ENCODE data around the gene TEX44.
A peak's percentile ranks its signal among the peaks of the same experiment; 100 is the strongest.
"Not testable (repeated sequence)": the region's sequence is repeated elsewhere in the genome, so short reads cannot be mapped to it uniquely, and the experiment has no call there.

The TEX44 gene

DNA sequence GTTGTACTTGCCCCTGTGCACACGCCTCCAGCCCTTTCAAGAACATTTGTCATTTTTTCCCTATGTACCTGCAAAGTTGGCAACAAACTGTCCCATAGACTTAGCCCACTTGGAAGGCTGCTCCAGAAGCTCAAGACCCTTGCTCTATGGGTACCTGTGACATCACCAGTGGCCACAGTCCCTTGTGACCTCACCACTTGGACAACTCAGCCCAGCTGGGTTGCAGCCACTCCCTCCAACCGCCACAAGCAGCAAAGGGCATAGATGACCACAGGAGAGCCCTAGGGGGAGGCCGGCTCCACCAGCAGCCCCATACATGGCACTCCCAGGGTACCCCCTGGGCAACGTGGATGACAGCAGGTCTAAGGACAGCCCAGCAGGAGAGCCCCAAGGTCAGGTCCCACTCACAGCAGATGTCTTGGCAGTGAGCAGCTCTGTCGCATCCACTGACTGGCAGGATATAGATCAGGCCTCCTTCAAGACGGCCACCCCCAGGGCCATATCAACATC lies at the start of gene TEX44:
TEX44 (plus strand) TSS at position 229 of the 510 bp plus-strand sequence; CDS start at position 317, 88 bp downstream.
- DNase-seq (ENCODE audit: low read depth in 2 of 2), result no peak

DNA sequence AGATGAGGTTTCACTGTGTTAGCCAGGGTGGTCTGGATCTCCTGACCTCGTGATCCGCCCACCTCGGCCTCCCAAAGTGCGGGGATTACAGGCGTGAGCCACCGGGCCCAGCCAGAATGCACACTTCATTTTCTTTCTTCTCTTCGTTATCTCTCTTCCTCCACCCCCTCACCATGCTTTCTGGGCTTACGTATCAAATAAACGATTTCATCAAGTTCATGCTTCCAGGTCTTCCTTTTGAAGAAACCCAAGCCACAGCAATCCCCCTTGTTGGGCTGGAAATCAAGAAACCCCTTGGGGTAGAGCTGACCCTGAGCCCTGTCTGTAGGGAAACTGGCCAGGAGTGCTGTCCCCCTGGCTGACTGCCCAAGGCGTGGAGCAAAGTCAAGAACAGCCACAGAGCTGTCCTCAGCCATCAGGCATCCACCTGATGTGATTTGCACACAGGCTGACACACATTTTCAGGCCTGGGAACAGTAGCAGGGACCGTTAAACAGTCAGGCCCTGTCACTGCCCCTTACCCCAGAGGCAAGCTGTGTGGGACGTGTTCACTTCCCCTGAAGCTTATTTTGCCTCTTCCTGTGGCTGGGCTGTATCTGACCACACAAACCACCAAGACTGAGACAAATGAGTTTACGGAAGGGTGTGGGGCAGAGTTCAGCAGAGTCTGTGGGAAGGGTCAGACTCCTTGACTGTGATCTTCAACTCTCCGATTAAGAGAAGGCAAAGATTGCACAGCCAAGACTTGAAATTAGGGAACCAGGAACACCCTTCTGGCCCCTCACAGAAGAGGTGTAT lies 47.4 kb upstream of the TEX44 start:
- peak; percentile 26 to 40 for DNase-seq (ENCODE audit: low read depth in 2 of 2)

DNA sequence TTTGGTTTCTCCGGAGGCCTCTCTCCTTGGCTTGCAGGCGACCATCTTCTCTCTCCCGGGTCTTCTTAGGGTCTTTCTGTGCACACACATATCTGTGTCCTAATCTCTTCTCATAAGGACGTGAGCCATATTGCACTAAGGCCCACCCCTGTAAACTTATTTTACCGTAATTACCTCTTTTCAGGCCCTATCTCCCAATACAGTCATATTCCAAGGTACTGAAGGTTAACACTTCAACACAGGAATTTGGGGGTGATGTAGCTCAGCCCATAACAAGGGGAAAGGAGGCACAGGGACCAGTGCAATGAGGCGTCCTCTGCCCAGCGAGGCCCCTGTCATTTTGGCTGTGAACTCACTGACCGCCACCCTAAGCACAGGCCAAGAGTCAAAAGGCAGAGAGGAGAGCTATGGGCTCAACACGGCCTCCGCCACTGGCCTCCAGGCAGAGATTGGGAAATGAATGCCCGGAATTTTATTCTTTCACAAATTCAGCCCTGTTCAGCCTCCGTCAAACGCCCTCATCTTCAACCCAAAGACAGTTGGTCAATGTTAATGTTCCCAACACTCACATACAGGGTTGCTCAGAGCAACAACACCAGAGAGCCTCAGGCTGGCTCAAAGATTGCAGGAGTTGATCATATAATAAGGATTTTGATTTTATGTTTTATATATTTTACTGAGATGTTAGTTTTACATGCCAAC lies 46.5 kb upstream of the TEX44 start:
- DNase-seq (ENCODE audit: low read depth in 2 of 2), result no peak

DNA sequence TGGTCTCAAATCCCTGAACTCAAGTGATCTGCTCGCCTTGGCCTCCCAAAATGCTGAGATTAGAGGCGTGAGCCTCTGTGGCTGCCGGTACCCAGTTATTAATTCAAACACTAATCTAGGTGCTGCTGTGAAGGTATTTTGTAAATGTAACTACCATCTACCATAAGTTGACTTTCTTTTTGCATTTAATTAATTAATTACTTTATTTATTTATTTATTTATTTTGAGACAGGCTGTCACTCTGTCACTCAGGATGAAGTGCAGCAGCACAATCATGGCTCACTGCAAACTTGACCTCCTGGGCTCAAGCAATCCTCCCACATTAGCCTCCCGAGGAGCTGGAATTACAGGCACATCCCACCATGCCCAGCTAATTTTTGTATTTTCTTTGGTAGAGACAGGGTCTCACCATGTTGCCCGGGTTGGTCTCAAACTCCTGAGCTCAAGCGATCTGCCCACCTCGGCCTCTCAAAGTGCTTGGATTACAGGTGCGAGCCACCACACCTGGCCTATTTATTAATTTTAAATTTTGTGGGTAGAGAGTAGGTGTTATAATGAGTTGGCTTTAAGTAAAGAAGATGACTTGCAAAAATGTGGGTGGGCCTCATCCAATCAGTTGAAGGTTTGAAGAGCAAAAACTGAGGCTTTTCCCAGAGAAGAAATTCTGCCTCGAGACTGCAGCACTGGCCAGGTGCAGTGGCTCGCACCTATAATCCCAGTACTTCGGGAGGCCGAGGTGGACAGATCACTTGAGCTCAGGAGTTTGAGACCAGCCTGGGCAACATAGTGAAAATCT lies 45.2 kb upstream of the TEX44 start:
- DNase-seq (ENCODE audit: low read depth in 2 of 2), result no peak

DNA sequence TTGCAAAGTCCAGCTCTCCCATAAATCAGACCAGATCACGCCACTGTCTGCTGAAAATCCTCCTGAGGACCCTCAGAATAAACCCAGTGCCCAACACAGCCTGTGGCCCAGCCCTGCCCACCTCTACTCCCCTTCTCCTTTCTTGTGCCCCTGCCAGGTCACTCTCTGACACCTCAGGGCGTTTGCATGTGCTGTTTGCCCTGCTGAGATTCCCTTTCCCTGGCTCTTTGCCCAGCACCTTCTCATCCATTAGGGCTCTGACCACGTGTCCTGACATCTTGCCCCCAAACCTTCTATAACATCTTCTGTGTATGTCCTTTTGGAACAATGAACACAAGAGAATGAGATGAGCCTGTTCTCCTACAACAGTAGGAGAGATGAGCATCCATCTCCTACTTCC lies 43.9 kb upstream of the TEX44 start:
- no peak for DNase-seq (ENCODE audit: low read depth in 2 of 2)

DNA sequence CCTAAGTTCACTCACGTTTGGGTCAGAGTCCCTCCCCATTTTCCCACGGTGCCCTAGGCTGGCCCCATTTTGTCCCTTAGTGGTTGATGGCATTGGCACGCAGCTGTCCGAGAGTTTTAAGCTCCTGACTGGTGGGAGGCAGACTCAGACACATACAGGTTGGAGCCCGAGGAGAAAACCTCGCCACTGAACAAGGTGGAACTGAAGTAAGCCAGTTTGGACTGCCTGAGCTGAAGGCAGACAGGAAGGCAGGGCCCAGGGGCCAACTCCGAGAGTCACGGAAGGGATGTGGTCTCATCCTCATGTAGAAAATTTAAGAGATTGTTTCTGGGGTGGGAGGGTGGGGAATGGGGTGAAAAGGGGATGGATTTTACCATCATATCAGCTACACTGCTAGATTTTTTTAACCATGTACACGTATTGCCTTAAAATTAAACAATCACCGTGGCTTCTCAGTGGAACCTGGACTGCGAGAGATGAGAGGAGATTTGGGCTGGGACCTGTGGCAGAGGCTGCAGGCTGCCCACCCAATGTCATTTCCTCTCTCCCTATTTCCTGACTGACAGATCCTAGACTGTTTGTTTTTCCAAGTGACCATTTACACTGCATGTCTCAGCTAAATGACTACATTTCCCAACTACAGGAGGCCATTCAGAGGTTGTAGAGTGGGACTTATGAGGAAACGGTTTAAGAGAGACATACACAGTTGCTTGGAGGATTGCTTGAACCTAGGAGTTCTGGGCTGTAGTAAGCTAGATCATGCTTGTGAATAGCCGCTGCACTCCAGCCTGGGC lies 43.0 kb upstream of the TEX44 start:
- no peak for DNase-seq (ENCODE audit: low read depth in 2 of 2)

DNA sequence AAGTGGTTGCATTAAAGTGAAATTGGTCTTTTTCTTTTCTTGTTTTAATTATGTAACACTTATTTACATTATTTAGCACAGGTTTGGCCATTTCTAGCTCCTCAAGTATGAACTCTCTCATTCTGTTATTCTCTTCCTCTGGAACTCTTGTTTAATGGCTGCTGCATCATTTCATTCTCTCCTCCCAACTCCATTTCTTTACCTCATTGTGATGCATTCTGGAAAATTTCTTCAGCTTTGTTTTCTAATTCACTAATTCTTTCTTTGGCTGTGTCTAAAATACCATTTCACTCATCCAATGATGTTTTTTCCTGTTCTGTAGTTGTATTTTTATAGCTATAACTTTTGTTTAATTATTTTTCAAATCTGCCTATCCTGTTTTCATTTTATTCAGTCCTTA lies 39.9 kb upstream of the TEX44 start:
- DNase-seq (ENCODE audit: low read depth in 2 of 2), result no peak

DNA sequence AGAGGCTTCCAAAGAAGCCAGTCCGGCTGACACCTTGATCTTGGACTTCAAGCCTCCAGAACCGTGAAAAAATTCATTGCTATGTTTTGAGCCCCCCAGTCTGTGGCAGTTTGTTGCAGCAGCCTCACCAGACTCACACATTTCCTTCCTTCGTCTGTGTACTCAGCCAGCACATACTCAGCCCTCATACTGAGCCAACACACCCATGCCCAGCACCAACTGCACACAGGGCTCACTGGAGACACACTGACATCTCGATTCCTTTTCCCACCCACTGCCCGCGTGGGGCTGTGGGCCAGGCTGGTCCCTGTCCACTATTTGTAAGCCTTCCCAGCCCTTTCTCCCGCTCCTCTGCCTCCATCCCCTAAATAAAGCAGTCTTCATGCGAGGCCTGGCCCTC lies 38.3 kb upstream of the TEX44 start:
- DNase-seq (ENCODE audit: low read depth in 2 of 2), result no peak

DNA sequence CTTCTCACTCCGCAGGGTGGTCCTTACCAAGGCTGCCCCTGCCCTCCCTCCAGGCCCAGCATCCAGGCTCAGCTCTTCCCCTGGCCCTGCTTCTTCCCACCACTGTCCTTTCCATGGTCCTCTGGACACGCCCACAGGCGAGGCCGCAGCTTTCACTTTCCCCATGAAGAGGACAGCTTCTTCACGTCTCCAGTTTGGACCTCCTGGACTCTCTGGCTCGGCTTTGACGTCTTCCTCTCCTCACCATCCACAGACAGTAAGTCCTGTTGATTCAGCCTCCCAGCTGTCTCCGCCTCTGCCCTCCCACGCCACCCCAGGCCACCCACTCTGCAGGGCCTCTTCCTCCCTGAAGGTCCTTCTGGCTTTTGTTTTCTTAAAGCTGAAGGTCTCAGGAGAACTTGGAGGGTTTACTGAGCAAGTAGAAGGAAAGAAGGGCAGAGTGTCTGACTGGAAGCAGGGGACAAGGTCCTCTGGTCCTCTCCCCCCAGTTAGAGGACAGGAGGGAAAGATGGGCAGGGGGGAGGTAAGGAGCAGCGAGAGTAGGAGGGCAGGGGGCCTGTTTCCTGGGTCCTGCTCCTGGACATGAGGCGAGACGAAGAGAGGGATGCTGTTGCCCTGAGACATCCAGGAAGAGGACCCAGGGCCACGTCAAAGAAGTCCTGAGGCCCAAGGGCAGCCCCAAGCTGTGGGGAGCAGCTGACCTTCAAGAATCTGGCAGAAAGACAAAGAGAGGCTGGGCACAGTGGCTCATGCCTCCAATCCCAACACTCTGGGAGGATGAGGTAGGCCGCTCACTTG lies 37.7 kb upstream of the TEX44 start:
- DNase-seq (ENCODE audit: low read depth in 2 of 2), result no peak

DNA sequence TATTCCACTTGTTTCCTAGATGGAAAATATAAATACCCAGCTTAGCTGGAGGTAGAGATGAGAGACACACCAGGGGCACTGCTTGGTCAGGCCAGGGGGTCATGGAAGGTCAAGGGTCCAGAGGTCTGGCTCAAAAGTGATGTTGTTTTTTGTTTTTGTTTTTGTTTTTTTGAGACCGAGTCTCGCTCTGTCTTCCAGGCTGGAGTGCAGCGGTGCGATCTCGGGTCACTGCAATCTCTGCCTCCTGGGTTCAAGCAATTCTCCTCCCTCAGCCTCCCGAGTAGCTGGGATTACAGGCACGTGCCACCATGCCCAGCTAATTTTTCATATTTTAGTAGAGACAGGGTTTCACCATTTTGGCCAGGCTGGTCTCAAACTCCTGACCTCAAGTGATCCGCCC lies 36.2 kb upstream of the TEX44 start:
- not testable (repeated sequence) for DNase-seq (ENCODE audit: low read depth in 2 of 2)

DNA sequence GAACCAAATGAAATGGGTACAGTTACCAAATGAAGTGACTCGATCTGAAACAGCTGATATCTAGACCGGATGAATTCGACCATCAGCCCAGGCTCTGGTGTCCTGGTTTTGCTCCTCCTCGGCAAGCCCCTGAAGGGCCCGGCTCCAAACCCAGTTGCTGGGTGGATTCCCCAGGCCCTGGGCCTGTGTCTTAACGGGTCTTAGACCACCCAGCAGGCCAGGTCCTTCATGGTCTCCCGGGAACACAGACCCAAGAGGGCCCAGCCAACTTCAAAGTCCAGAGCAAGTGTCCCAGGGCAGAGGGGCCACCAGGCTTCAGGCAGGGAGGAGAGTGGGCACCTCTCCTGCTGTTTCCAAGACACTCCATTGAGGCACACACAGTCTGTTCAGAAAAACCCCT lies 35.7 kb upstream of the TEX44 start:
- DNase-seq (ENCODE audit: low read depth in 2 of 2), result no peak

DNA sequence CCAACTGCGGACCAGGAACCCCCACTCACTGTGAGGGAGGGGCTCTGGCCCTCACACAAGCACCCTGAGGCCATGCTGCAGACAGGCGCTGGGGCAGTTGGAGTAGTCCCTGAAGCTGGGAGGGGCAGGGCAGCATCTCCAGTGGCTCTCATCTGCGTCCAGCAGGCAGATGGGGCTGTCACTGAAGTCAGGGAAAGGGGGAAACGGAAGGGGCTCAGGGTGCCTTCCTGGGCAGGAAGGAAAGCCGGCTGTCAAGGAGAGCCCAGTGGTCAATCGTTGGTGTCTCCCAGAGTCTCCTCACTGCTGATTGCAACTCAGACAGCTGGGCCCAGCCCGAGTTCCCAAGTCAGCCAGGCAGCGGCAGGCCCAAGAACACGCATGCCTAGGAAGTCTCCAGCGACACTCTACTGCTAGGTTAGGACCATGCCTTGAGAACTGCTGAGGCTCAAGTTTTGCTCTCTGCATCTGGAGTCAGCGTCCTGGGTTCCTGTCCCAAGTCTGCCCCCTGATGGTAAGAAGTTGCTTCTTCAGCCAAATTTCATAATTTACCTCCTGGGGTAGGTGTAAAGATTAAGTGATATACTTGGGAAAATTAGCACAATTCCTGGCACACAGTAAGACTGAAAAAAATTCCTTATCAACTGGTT lies 35.0 kb upstream of the TEX44 start:
- DNase-seq (ENCODE audit: low read depth in 2 of 2), result peak in 1 of 2 donors; percentile 17

DNA sequence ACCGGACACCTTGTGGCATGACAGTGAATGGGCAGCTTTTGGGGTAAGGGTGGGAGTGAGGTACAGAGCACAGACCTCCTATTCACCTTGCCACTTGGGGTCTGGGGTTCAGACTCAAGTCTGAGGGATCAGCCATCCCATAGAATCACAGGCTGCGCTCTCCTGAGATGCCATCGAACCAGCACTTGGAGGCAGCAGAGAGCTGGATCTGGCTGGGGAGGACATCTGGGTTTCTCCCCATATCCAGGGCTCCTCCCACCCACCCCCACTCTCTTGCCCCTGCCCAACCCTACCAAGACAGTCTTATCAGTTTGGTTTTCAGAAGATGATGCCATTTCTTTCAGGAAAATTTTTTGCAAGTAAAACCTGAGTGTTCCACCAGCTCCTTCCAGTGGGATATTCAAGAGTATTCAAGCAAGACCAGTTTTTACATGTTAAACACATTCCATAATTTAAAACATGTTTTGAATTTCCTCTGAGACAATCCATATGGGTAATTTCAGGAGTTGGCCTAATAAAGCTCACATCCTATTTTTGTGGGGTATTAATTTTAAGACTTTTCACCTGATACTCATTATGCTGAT lies 29.2 kb upstream of the TEX44 start:
- DNase-seq (ENCODE audit: low read depth in 2 of 2), result no peak

DNA sequence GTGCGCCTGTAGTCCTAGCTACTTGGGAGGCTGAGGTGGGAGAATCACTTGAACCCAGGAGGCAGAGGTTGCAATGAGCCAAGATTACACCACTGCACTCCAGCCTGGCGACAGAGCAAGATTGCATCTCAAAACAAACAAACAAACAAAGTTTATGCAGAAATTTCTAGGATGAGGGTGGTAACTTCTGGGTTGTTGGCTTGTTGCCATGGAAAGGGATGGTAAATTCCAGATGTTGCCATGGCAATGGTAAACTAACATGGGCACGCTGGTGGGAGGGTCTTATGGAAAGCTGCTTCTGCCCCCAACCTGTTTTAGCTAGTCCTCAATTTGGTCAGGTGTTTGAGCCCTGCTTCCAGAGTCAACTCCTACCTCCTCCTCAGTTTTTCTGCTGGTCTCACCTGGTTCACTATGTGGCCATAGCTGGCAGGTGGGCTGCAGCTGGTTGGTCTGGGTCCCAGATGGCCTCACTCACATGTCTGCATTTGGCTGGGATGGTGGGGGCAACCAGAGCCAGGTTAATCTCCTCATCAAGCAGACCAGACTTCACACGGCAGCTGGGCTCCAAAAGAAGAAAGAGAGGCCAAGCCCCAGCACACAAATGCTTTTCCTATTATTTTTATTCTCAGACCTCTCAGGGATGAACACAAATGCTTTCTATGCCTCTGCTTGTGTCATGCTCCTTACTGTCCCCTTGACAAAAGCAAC lies 26.6 kb upstream of the TEX44 start:
- no peak for DNase-seq (ENCODE audit: low read depth in 2 of 2)

DNA sequence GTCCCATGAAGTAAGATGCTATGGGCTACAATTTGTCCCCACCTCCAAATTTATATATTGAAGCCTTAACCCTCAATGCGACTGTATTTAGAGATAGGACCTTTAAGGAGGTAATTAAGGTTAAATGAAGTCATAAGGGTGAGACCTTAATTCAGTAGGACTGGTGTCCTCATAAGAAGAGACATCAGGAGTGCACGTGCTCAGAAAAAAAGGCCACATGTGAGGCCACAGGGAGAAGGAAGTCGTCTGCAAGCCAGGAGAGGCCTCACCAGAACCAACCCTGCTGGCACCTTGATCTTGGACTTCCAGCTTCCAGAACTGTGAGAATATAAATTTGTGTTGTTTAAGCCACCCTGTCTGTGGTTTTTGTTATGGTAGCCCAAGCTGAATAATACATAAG lies 25.5 kb upstream of the TEX44 start:
- no peak for DNase-seq (ENCODE audit: low read depth in 2 of 2)

DNA sequence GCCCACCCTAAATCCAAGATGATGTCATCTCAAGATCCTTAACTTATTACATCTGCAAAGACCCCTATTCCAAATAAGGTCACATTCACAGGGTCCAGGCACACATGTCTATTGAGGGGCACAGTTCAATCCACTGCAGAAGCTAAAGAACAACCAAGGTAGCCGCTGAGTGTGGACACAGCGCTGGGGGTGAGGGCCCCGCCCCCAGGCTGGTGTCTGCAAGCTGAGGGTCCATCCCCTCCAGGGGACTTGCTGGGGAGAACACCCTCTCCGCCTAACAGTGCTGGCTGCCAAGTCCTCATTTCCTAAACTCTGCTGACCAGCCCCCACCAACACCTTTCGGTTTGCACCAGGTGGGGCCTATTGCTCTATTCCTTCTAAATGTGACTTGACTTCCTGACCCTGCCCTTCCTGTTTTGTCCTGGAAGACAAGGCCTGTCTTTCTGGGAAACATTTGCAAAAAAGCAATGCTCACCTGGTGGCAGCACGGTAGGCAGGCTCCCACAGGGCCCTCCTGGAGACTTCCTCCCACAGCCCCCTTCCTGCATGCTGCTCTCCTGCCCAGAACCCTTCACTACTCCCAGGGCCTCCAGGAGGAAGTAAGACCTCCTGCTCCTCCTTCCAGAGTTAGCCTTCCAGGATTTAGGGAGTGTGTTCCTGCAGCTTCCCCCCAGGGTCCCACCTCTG lies 24.4 kb upstream of the TEX44 start:
- DNase-seq (ENCODE audit: low read depth in 2 of 2), result no peak

DNA sequence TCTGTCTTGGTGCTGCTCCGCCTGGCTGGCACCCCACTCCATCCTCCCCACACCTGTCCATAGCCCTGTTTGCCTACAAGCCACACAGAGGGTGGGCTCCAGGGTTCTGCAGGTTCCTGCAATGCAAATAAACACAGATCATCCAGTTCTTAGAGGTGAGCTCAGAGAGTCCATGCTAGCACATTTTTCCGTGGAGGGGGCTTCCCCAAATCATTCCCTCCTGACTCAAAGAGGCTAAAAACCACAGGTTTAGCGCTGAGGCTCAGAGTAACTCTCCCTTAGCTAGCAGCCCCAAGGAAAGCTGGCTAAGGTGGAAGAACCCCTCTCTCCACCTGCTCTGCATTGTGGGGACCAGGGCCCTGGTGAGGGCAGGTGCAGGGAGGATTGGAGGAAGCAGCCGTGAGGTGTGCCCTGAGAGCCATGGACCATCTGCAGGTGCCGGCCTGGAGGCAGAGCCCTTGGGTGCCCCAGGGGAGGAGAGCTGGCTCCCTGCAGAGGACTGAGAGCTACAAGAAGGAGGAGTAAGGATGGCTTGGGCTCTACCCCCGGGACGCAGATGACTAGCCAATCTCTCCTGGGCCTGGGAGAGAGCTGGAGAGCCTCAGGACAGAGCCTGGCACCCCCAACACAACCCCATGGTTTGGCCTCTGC lies 23.8 kb upstream of the TEX44 start:
- no peak for DNase-seq (ENCODE audit: low read depth in 2 of 2)

DNA sequence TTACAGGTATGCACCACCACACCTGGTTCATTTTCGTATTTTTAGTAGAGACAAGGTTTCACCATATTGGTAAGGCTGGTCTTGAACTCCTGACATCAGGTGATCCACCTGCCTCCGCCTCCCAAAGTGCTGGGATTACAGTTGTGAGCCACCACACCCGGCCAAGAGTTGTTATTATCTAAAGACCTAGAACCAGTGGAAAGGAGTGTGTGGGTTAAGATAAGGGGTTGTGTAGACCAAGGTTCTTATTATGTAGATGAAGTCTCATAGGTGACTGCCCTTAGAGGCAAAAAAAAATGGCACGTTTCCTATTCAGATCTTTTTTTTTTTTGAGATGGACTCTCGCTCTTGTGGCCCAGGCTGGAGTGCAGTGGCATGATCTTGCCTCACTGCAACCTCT lies 21.7 kb upstream of the TEX44 start:
- not testable (repeated sequence) for DNase-seq (ENCODE audit: low read depth in 2 of 2)
